HL-60 (cell line): ENCODE data around the gene STAB2.
A peak's percentile ranks its signal among the peaks of the same experiment; 100 is the strongest.

ENCODE experiments used
- DNase-seq, 2 experiments: peaks; one replicate each; pipeline ENCODE4 v3.0.0-alpha.2; 2010 to 2020; ENCODE audit warnings: low read depth in 1 of 2, low spot score in 1 of 2
- H3K27ac ChIP-seq: fragments of 250-450 bp; sonication (Bioruptor Pico); replicated peaks from 2 replicates; pipeline ENCODE4 v1.5.1; 2020; ENCODE audit warnings: mild to moderate bottlenecking, moderate library complexity
- H3K27me3 ChIP-seq: fragments of 250-450 bp; sonication (Bioruptor Pico); 2 replicates; pipeline ENCODE4 v1.5.1; 2021; ENCODE audit warnings: mild to moderate bottlenecking, moderate library complexity; ENCODE audit not compliant: insufficient read depth, poor library complexity, severe bottlenecking
- H3K4me3 ChIP-seq: replicated peaks from 2 replicates; pipeline ENCODE4 v1.5.1; 2011; ENCODE audit warnings: mild to moderate bottlenecking, control low read depth, low read length; ENCODE audit not compliant: insufficient read depth
- GABPA ChIP-seq: IDR thresholded peaks from 2 replicates; pipeline ENCODE4 v1.6.1; 2012; ENCODE audit warnings: low read depth
- SPI1 ChIP-seq: IDR thresholded peaks from 2 replicates; pipeline ENCODE4 v1.6.1; 2012; ENCODE audit warnings: low read depth, mild to moderate bottlenecking, borderline replicate concordance
- TF ChIP-seq, protein P1 (sequence below): IDR thresholded peaks from one replicate; pipeline ENCODE4 v1.5.1; 2011; ENCODE audit warnings: low read length, control low read depth, inconsistent platforms; ENCODE audit not compliant: insufficient read depth
- TF ChIP-seq, protein P2 (sequence below): IDR thresholded peaks from 2 replicates; pipeline ENCODE4 v1.6.1; 2012; ENCODE audit warnings: low read depth; ENCODE audit not compliant: insufficient replicate concordance

STAB2 gene

DNA sequence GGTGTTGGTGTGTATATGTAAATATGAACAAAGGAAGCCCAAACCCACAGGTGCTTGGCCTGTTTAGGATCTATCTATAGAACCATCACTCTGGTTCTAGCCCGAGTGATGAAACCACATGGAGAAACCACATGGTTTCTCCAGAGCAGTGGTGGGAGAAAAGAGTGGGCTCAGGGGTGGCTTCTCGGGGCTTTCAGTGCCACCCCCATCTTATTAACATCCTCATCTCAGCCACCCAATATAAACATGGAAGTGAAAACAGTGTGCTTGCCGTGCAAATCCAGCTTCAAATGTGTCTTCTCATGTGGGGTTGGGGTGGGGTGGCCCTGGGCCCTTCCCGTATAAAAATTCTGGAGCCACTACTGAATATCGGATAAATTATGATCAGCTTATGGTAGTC is 109.0 kb downstream of the STAB2 start:
- no peak overlapping the region for H3K27ac ChIP-seq
- TF ChIP-seq GABPA: no peak
- TF ChIP-seq, protein P1, sequence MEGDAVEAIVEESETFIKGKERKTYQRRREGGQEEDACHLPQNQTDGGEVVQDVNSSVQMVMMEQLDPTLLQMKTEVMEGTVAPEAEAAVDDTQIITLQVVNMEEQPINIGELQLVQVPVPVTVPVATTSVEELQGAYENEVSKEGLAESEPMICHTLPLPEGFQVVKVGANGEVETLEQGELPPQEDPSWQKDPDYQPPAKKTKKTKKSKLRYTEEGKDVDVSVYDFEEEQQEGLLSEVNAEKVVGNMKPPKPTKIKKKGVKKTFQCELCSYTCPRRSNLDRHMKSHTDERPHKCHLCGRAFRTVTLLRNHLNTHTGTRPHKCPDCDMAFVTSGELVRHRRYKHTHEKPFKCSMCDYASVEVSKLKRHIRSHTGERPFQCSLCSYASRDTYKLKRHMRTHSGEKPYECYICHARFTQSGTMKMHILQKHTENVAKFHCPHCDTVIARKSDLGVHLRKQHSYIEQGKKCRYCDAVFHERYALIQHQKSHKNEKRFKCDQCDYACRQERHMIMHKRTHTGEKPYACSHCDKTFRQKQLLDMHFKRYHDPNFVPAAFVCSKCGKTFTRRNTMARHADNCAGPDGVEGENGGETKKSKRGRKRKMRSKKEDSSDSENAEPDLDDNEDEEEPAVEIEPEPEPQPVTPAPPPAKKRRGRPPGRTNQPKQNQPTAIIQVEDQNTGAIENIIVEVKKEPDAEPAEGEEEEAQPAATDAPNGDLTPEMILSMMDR: no peak
- no peaks in the 10 kb centered on the region for H3K27me3 ChIP-seq
- no peak for DNase-seq
- H3K4me3 ChIP-seq: no peak overlapping the region

DNA sequence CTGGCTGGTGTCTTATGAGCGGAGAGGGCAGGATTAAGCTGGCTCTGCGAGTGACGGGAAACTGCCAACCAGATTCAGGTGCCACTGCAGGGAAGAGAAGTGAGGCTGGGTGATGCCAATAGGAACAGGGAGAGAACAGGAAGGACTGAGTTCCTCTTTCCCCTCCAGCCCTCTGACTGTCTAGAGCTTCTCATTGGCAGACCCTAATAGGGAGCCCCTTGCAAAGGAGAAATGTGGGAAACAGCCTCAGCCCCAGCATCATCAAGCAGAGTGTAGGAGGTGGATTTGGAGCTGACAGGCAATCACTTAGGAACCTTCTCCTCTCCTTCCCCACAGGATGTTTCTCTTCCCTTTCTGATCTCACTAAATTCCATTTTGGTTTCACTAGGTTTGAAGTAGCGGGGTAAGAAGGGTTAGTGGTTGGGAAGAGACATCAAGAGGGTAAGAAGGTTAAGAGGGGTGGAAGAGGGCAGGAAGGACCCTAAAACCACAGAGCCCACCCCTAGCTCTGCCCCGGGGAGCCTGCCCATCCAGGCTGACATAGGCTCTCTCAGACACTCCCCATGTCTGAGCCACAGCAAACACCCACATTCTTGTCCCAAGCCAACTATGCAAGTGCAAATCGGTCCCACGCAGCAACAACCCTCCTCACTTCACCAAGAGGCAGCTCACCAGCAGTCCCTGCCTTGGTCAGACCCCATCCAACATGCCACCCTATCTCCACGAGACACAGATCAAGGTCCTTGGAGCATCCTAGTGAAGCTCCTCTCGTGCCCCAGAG is 111.1 kb downstream of the STAB2 start:
- TF ChIP-seq, protein P2, sequence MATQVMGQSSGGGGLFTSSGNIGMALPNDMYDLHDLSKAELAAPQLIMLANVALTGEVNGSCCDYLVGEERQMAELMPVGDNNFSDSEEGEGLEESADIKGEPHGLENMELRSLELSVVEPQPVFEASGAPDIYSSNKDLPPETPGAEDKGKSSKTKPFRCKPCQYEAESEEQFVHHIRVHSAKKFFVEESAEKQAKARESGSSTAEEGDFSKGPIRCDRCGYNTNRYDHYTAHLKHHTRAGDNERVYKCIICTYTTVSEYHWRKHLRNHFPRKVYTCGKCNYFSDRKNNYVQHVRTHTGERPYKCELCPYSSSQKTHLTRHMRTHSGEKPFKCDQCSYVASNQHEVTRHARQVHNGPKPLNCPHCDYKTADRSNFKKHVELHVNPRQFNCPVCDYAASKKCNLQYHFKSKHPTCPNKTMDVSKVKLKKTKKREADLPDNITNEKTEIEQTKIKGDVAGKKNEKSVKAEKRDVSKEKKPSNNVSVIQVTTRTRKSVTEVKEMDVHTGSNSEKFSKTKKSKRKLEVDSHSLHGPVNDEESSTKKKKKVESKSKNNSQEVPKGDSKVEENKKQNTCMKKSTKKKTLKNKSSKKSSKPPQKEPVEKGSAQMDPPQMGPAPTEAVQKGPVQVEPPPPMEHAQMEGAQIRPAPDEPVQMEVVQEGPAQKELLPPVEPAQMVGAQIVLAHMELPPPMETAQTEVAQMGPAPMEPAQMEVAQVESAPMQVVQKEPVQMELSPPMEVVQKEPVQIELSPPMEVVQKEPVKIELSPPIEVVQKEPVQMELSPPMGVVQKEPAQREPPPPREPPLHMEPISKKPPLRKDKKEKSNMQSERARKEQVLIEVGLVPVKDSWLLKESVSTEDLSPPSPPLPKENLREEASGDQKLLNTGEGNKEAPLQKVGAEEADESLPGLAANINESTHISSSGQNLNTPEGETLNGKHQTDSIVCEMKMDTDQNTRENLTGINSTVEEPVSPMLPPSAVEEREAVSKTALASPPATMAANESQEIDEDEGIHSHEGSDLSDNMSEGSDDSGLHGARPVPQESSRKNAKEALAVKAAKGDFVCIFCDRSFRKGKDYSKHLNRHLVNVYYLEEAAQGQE: no peak
- TF ChIP-seq, protein P1: no peak
- TF ChIP-seq GABPA: no peak
- TF ChIP-seq SPI1: peak; percentile 85
- Histone ChIP-seq H3K4me3 (no peak overlapping the region), H3K27ac (peak overlapping the region; percentile 55), H3K27me3 (no peaks in the 10 kb centered on the region)
- peak; percentile 26 to 33 for DNase-seq

DNA sequence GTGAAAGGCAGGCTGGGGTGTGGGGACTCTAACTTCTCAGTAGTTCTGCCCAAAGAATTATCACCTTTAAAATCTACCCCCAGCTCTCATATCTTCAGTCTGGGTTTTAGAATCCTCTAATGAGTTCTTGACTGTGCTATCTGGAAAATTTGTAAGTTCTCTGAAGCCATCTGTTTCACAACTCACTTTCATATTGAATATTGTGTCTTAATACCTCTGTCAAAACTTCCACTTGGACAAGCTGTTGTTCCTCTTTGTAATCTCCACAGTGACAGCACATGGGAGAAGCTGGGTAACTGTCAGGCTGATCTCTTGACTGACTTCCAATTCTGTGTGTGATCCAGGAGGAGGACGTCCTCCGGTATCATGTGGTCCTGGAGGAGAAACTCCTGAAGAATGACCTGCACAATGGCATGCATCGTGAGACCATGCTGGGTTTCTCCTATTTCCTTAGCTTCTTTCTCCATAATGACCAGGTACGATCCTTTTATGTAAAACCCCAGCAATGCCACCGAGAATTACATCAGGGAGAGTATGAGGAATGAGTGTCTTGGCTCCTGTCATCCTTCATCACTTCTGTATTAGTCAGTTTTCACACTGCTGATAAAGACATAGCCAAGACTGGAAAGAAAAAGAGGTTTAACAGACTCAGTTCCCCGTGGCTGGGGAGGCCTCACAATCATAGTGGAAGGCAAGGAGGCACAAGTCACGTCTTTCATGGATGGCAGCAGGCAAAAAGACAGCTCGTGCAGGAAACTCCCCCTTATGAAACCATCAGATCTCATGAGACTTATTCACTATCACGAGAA is 111.9 kb downstream of the STAB2 start:
- peak; percentile 23 to 59 for DNase-seq
- no peaks in the 10 kb centered on the region for H3K27me3 ChIP-seq
- no peak overlapping the region for H3K4me3 ChIP-seq
- H3K27ac ChIP-seq: peak overlapping the region; percentile 55
- TF ChIP-seq GABPA (no peak), SPI1 (no peak)
- TF ChIP-seq, protein P2: no peak
- TF ChIP-seq, protein P1: no peak
